Measurements from ENCODE around the gene NCOA3. TPM values are rescaled to one million over a fixed set of nuclear protein-coding genes. Genes with fewer than 3 reads are reported as not detected.

NCOA3 gene
- polyA plus RNA-seq, 1 of the 3 experiments (the other 2 are of a cell fraction) = 5.8 TPM

DNA sequence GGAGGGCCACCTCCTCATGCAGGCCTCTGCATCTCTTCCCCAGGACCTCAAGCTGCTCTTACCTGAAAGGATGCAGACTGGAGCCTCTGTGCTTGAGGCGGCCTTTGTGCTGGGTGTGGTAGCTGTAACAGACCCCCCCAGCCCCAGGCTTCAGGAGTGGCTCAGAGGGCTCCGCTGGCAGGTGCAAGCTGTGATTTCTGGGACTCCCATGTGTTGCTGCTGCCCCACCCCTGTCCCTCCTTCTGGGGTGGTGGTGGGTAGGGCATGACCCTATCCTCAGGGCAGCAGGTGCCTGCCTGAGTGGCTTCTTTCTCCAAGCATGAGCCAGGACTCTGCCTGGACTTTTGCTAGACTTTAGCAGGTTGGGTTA lies 162.4 kb downstream of the NCOA3 start (continued):
- TF ChIP-seq, protein P1, sequence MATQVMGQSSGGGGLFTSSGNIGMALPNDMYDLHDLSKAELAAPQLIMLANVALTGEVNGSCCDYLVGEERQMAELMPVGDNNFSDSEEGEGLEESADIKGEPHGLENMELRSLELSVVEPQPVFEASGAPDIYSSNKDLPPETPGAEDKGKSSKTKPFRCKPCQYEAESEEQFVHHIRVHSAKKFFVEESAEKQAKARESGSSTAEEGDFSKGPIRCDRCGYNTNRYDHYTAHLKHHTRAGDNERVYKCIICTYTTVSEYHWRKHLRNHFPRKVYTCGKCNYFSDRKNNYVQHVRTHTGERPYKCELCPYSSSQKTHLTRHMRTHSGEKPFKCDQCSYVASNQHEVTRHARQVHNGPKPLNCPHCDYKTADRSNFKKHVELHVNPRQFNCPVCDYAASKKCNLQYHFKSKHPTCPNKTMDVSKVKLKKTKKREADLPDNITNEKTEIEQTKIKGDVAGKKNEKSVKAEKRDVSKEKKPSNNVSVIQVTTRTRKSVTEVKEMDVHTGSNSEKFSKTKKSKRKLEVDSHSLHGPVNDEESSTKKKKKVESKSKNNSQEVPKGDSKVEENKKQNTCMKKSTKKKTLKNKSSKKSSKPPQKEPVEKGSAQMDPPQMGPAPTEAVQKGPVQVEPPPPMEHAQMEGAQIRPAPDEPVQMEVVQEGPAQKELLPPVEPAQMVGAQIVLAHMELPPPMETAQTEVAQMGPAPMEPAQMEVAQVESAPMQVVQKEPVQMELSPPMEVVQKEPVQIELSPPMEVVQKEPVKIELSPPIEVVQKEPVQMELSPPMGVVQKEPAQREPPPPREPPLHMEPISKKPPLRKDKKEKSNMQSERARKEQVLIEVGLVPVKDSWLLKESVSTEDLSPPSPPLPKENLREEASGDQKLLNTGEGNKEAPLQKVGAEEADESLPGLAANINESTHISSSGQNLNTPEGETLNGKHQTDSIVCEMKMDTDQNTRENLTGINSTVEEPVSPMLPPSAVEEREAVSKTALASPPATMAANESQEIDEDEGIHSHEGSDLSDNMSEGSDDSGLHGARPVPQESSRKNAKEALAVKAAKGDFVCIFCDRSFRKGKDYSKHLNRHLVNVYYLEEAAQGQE (IDR thresholded peaks at IDR 0.05; ENCODE audit: low read depth, low read length) = no peak
- TF ChIP-seq TCF12 (IDR thresholded peaks at IDR 0.05) = no peak
- no peak for TF ChIP-seq SIN3A (IDR thresholded peaks at IDR 0.05; ENCODE audit: borderline replicate concordance, low read depth, low read length)

DNA sequence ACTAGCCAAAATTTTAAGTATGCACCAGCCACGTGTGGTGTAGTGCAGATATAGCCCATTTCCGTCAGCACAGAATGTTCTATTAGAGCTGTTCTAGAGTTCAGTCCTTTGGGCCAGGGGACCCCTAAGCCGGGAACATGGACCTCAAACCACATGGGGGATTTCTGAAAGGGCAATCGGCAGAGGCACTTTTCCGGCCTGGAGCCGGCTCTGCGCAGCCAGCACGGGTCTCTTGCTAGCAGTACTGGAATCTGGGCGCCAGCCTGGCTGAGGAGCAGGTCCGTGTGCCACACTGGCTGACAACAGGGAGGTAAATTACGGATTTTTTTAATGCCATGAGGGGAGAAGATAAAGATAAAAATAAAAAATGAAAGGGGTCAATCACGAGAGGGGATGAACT lies 163.1 kb downstream of the NCOA3 start:
- peaks cover 3 to 4% of the 10 kb centered on the region in 2 experiments; a peak in 2 of 4 replicates for H3K4me1 ChIP-seq (ENCODE audit: control insufficient read depth in 1 of 2, insufficient read depth in 2 of 2, low read depth in 1 of 2, low read length in 1 of 2)
- no peak for DNase-seq
- no peak overlapping the region for H3K9ac ChIP-seq
- H3K4me2 ChIP-seq = no peak overlapping the region
- H3K27ac ChIP-seq (ENCODE audit: low read depth in 2 of 2, low read length in 1 of 2) = no peak overlapping the region
- POLR2A ChIA-PET = no interaction called here
- no peaks in the 10 kb centered on the region for H4K20me1 ChIP-seq (ENCODE audit: insufficient read depth)
- no peaks in the 10 kb centered on the region for H3K9me3 ChIP-seq
- peaks cover 0 to 21% of the 10 kb centered on the region in 2 experiments for H3K36me3 ChIP-seq (replicated peaks in 1 of 2; ENCODE audit: control insufficient read depth in 1 of 2, insufficient read depth in 2 of 2, low read length in 1 of 2)
- CTCF ChIA-PET = interaction anchor here (0.6 to 24.9 kb wide), 23 partner anchors 9 to 958 kb away, joined by 3 to 437 read pairs (median 5); no protein-coding TSS in a partner anchor
- H3K4me3 ChIP-seq (ENCODE audit: low read depth in 2 of 2, low read length in 1 of 2) = no peak overlapping the region
- H3K79me2 ChIP-seq (ENCODE audit: insufficient read depth) = no peaks in the 10 kb centered on the region
- 90% methylated on average over 12 of the region's 12 CpGs for WGBS (ENCODE audit: low lambda C conversion rate)
- H3F3A ChIP-seq (replicated peaks; ENCODE audit: insufficient read depth) = no peaks in the 10 kb centered on the region
- no peaks in the 10 kb centered on the region for H3K9me2 ChIP-seq
- no peaks in the 10 kb centered on the region for H3K27me3 ChIP-seq (ENCODE audit: insufficient read depth)
- H2AFZ ChIP-seq (ENCODE audit: low read depth) = no peak overlapping the region
- TF ChIP-seq JUND (IDR thresholded peaks at IDR 0.05) = no peak
- no peak for TF ChIP-seq EP300 (IDR thresholded peaks at IDR 0.05; ENCODE audit: borderline replicate concordance in 1 of 2, low read depth in 1 of 2, low read length in 1 of 2)
- TF ChIP-seq FOSL2 (IDR thresholded peaks at IDR 0.05; ENCODE audit: borderline replicate concordance, low read depth) = no peak
- TF ChIP-seq, protein P1 (IDR thresholded peaks at IDR 0.05; ENCODE audit: low read depth, low read length) = no peak
- no peak for TF ChIP-seq FOXM1 (IDR thresholded peaks at IDR 0.05; ENCODE audit: low read depth)
- no peak for TF ChIP-seq EZH2phosphoT487 (IDR thresholded peaks at IDR 0.05; ENCODE audit: borderline replicate concordance, low read depth)

Measured in SK-N-SH (cell line).